Aorta (tissue), 5 donors: ENCODE results near the gene RORB. TPM values are rescaled to one million over a fixed set of nuclear protein-coding genes. Genes with fewer than 3 reads are reported as not detected.

ENCODE experiments used
- ATAC-seq: fragments of 200-7000 bp; cut with Tn5 transposase; one replicate; pipeline ENCODE4 v1.9.1; 2022; ENCODE audit warnings: moderate library complexity; ENCODE audit not compliant: low FRiP score
- DNase-seq, 2 donors: peaks; one replicate each; pipeline ENCODE4 v3.0.0-alpha.2; 2020
- H3K27ac ChIP-seq, 2 donors: one replicate each; pipeline ENCODE4 v1.5.1; 2013; ENCODE audit warnings: low read length in 2 of 2, mild to moderate bottlenecking in 2 of 2, moderate library complexity in 2 of 2, control low read depth in 1 of 2, inconsistent platforms in 1 of 2, low read depth in 1 of 2
- H3K27me3 ChIP-seq, 2 donors: one replicate each; pipeline ENCODE4 v1.6.1; 2013; ENCODE audit warnings: control low read depth in 1 of 2, low read length in 1 of 2, mild to moderate bottlenecking in 1 of 2, moderate library complexity in 1 of 2; ENCODE audit not compliant: insufficient read depth in 2 of 2, control insufficient read depth in 1 of 2
- H3K36me3 ChIP-seq, 2 donors: one replicate each; pipeline ENCODE4 v1.6.1; 2013; ENCODE audit warnings: control low read depth in 1 of 2, low read length in 1 of 2, mild to moderate bottlenecking in 1 of 2; ENCODE audit not compliant: insufficient read depth in 2 of 2, control insufficient read depth in 1 of 2
- H3K4me1 ChIP-seq, 2 donors: one replicate each; pipeline ENCODE4 v1.6.1; 2013; ENCODE audit warnings: low read length in 2 of 2, control low read depth in 1 of 2, mild to moderate bottlenecking in 1 of 2, moderate library complexity in 1 of 2; ENCODE audit not compliant: insufficient read depth in 2 of 2, control insufficient read depth in 1 of 2
- H3K4me3 ChIP-seq, 2 donors: one replicate each; pipeline ENCODE4 v1.5.1; 2013; ENCODE audit warnings: low read length in 2 of 2, control low read depth in 1 of 2, mild to moderate bottlenecking in 1 of 2
- H3K9me3 ChIP-seq: one replicate; pipeline ENCODE4 v1.6.1; 2013; ENCODE audit warnings: mild to moderate bottlenecking, low read length; ENCODE audit not compliant: control insufficient read depth
- WGBS, 2 donors: extraction: QIAGEN DNeasy Blood & Tissue Kit; methylation state at CpG; one replicate each; pipeline ENCODE4 v1.1.7; 2013; 5-methylcytosine and 5-hydroxymethylcytosine counted together
- intact Hi-C, 2 donors: fragments of 100-400 bp; cut with DNase I; formaldehyde crosslinking; loops; one replicate each; pipeline versions ENCODE4 v1.14.2 to v1.15.0; 2022
- polyA plus RNA-seq, 2 donors: library from polyadenylated mRNA; stranded (reverse); fragments of 200-250 nt; gene quantifications; one replicate each; pipeline ENCODE4 v1.2.3, GENCODE V29; 2013
- total RNA-seq, 2 donors: library from RNA; stranded (reverse); fragmentation: NEBNext Ultra II Directional; extraction: Animal tissue kit (Norgen Biotek cat#: 25700); gene quantifications; one replicate each; pipeline ENCODE4 v1.2.1, GENCODE V29; 2021
- donor health status: healthy with polysubstance abuse.
- donor health status: Bipolar disorder and iron deficiency.
- donor health status: DM: no; HTN: no; CAD: no.
- donor health status: DM: no; HTN: no; CAD: no.
- donor health status: DM: yes; HTN: yes; CAD: no.

RORB gene
- total and polyA plus RNA-seq, 4 donors: 0.25 to 1.2 (median 0.70) TPM

- Histone ChIP-seq H3K36me3 (no peaks in the 10 kb centered on the region), H3K4me3 (no peak overlapping the region), H3K4me1 (no peaks in the 10 kb centered on the region), H3K9me3 (no peaks in the 10 kb centered on the region), H3K27me3 (no peaks in the 10 kb centered on the region), H3K27ac (no peak overlapping the region)
- DNase-seq (no peak), ATAC-seq (no peak)
- intact Hi-C loops: no loop called here
- 64 to 74% methylated on average over 5 of the region's 5 CpGs for WGBS, 2 donors
Measured at GRCh38 chr9:74724317-74724716, 227.2 kb downstream of the RORB start.

DNA sequence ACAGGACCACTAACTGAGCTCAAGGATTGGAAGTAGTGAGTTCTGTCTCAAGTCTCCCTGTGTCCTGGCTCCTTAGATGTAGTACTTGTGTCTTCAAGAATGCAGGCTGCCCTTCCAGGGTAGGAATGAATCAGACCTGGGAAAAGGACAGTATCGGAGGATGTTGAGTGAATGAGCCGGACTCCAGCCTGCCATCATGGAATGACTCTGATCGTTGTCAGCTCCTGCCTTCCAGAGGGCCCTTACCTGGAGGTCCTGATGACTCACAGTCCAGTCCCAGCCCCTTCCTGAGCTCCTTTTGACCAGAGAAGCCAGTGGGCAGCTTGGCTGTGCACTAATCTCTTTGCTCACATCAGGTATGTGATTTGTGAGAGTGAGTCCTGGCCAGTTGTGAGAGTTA is 229.4 kb downstream of the RORB start:
- H3K27ac ChIP-seq: no peak overlapping the region
- 92 to 96% methylated on average over 3 of the region's 3 CpGs for WGBS, 2 donors
- ATAC-seq (no peak), DNase-seq (no peak)
- no peak overlapping the region for H3K4me3 ChIP-seq
- no peaks in the 10 kb centered on the region for H3K36me3 ChIP-seq
- H3K27me3 ChIP-seq: no peaks in the 10 kb centered on the region
- no peaks in the 10 kb centered on the region for H3K4me1 ChIP-seq
- H3K9me3 ChIP-seq: no peaks in the 10 kb centered on the region
- intact Hi-C loops: no loop called here

DNA sequence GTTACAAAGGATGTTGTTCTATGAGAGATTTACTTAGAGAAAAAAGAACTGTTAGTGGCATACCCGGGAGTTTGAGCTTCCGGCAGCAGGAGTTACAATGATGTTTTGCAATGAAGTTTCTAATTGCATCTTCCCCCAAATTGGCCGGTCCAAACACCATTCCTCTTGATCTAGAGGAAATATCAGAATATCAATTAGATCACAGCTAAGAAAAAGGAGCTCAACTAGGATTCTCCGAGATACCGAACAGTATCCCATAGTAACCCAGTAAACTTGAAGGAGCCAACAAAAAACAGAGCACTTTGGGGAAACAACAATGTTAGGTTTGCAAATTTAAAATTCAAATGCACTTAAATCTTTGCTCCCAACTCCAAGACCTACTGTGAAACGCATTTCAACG is 231.0 kb downstream of the RORB start:
- intact Hi-C loops: no loop called here
- no peaks in the 10 kb centered on the region for H3K36me3 ChIP-seq
- no peaks in the 10 kb centered on the region for H3K9me3 ChIP-seq
- no peaks in the 10 kb centered on the region for H3K27me3 ChIP-seq
- DNase-seq (no peak), ATAC-seq (no peak)
- H3K27ac ChIP-seq: no peak overlapping the region
- 56 to 67% methylated on average over 7 of the region's 7 CpGs for WGBS, 2 donors
- no peak overlapping the region for H3K4me3 ChIP-seq
- H3K4me1 ChIP-seq: no peaks in the 10 kb centered on the region

- Histone ChIP-seq H3K4me3 (no peak overlapping the region), H3K36me3 (no peaks in the 10 kb centered on the region), H3K4me1 (no peaks in the 10 kb centered on the region), H3K9me3 (no peaks in the 10 kb centered on the region), H3K27me3 (no peaks in the 10 kb centered on the region), H3K27ac (no peak overlapping the region)
- DNase-seq (no peak), ATAC-seq (no peak)
- 3 to 11% methylated on average over 9 of the region's 9 CpGs for WGBS, 2 donors
- intact Hi-C loops: no loop called here
Measured at GRCh38 chr9:74729136-74729695, 232.1 kb downstream of the RORB start.

DNA sequence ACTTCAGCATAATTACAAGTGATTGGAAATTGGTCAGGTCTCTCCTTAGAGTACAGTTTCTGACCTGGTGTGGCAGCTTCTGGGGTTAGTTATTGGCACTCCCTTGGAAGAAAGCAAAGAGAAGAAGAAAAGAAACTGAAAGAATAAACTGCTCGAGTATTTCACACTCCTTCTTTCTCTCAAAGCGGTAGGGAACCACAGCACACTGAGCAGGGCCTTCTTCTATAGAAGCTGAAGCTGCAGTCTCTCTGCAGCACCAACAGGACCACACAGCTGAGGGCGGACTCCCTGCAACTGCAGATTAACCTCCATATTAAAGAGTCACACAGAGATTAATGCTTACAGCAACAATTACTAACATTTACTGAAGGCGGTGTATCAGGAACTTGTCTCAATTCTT is 238.6 kb downstream of the RORB start:
- no peaks in the 10 kb centered on the region for H3K27me3 ChIP-seq
- ATAC-seq (no peak), DNase-seq (no peak)
- intact Hi-C loops: no loop called here
- no peaks in the 10 kb centered on the region for H3K4me1 ChIP-seq
- WGBS, 2 donors: 75 to 79% methylated on average over 4 of the region's 4 CpGs
- no peak overlapping the region for H3K4me3 ChIP-seq
- H3K36me3 ChIP-seq: no peaks in the 10 kb centered on the region
- H3K27ac ChIP-seq: no peak overlapping the region
- H3K9me3 ChIP-seq: no peaks in the 10 kb centered on the region

DNA sequence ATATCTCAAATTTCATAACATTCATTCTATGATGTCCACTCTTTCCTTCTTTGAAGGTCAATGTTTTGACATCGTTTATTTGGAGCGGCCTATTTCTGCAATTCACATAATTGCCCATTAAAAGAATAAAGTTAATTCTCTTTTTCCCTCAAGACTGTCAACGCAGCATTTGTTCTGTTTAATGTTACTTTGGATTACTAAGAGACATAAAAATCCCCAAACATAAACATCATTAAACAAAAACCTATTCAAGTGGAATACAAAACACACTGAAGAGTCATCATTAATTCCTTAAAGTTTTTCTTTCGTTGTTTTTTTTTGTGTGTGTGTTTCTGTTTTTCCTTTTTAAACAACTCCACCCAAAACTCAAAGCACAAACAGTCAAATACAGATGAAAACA is 239.5 kb downstream of the RORB start:
- intact Hi-C loops: no loop called here
- DNase-seq: no peak
- H3K27me3 ChIP-seq: no peaks in the 10 kb centered on the region
- H3K4me3 ChIP-seq: no peak overlapping the region
- no peak for ATAC-seq
- H3K36me3 ChIP-seq: no peaks in the 10 kb centered on the region
- H3K27ac ChIP-seq: no peak overlapping the region
- no peaks in the 10 kb centered on the region for H3K4me1 ChIP-seq
- 88 to 91% methylated on average over 4 of the region's 4 CpGs for WGBS, 2 donors
- H3K9me3 ChIP-seq: no peaks in the 10 kb centered on the region

DNA sequence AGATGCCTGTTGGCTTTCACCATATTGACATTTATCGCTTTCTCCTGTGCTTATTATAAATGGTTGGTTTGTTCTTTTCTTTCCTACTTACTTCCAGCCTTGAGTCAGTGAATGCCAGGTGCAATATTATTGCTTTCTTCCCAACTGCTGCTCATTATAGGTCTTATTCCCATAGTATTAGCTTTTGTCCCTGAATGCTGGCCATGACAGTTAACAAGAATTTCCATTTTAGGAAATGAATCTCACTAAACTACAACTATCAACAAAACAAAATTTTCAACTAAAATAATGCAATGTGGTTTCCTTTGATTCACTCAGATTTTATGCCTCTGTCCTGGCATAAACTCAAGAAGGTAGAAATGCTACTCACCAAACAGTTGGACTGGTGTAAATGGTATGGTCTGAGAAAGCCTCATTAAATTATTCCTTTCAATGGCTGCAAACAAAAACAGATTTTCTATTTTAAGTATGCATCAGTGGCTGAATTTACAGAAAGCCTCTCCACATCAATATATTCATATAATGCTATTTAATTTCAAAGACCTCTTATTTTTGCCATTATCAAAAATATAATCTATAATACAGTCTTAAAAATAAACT is 245.2 kb downstream of the RORB start:
- no peak overlapping the region for H3K4me3 ChIP-seq
- 95% methylated on average over 1 of the region's 1 CpG for WGBS, 2 donors
- DNase-seq: no peak
- no peaks in the 10 kb centered on the region for H3K4me1 ChIP-seq
- no peaks in the 10 kb centered on the region for H3K9me3 ChIP-seq
- no peaks in the 10 kb centered on the region for H3K27me3 ChIP-seq
- no peak overlapping the region for H3K27ac ChIP-seq
- no peaks in the 10 kb centered on the region for H3K36me3 ChIP-seq
- no peak for ATAC-seq
- intact Hi-C loops: no loop called here
